Aortic smooth muscle cell (primary cell): ENCODE data around the gene ZNF488. TPM values are rescaled to one million over a fixed set of nuclear protein-coding genes. Genes with fewer than 3 reads are reported as not detected.

ENCODE experiments used
- total RNA-seq: library from RNA; depleted of rRNA; stranded (reverse); fragments of >200 nt; gene quantifications from 2 replicates; pipeline ENCODE4 v1.2.3, GENCODE V29; 2014

Gene ZNF488
- under 0.01 TPM in 1 of 2 replicates, not detected in the other for total RNA-seq

GRCh38 chr10:47384148-47384921 lies at the start of gene ZNF488:
Gene ZNF488 (minus strand): TSS chr10:47384293. CDS start chr10:47368829, 15,464 bp downstream.

GRCh38 chr10:47348138-47348651 lies 35.9 kb downstream of the ZNF488 start, which contains the start of gene RBP3:
Gene RBP3 (plus strand): TSS chr10:47348363. CDS start chr10:47348485, 122 bp downstream.

GRCh38 chr10:47322300-47323061 lies 61.6 kb downstream of the ZNF488 start, which contains the start of gene GDF2:
Gene GDF2 (plus strand): TSS chr10:47322454. CDS start chr10:47322669, 215 bp downstream.

Other genes starting within 250 kb of the ZNF488 start
- under 0.01 TPM in 1 of 2 replicates, not detected in the other for gene GDF10, start 84.1 kb downstream of the ZNF488 start, total RNA-seq
- not detected in 2 replicates for gene GDF2, start 61.8 kb downstream of the ZNF488 start, total RNA-seq
- gene RBP3, start 35.9 kb downstream of the ZNF488 start, total RNA-seq: not detected in 2 replicates
- not detected in 2 replicates for gene ANXA8, start 99.8 kb upstream of the ZNF488 start, total RNA-seq
- not detected in 2 replicates for gene FAM25G, start 107.4 kb upstream of the ZNF488 start, total RNA-seq
- gene AGAP9, start 139.3 kb upstream of the ZNF488 start, total RNA-seq: 2.0 and 3.3 TPM in 2 replicates